ENCODE measurements around the gene JMJD1C. TPM values are rescaled to one million over a fixed set of nuclear protein-coding genes. Genes with fewer than 3 reads are reported as not detected.

JMJD1C gene
- polyA plus RNA-seq, 2 donors: 22.0 to 49.1 TPM

DNA sequence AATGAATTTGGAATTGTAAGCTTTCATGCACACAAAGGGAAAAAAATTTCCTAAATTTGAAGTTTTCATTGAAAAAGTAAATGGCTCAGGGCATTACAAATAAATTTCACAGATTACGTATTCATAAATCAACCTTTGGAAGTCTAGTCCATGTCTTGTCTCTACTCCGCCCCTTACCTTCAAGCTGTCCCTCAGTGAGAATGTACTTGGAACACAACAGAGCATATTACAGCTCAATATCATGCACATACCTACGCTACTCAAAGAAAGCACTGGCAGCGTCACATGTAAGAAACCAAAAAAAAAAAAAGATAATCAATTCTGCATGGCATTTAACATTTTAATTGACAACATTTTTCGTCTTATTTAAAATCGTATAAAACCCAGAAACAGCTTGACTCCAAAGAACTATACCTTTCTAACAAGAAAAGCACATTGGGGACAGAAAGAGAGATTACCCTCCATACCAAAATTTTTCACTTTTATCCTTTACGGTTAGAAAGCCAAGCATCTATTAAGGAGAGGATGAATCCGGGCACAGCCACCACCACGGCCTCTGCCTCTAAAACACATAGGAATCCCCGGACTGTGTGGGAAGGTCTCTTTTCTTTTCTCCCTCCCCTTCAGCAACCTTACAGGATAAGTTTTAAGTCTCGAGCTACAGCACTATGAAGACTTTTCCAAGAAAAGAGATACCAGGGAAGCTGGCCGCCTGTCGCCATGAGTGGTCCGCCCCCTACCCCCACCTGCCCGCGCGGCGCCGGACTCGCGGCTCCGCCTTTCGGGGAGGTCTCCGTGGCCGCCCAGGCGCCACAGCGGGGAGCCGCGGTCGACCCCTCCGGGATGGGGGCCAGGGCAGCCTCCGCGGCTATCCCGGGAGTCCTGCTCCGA is 1.1 kb downstream of the JMJD1C start:
- 8 to 10% methylated on average over 35 of the region's 35 CpGs for WGBS, 2 donors
- Histone ChIP-seq H3K4me3 (ENCODE audit: low read depth in 1 of 2, low read length in 2 of 2) (peak overlapping the region; percentile 93 to 98), H3K27ac (ENCODE audit: low read depth in 2 of 2, low read length in 1 of 2) (peak overlapping the region; percentile 87 to 91), H3K9me3 (ENCODE audit: control insufficient read depth in 2 of 2, insufficient read depth in 1 of 2, low read depth in 1 of 2, low read length in 1 of 2) (no peaks in the 10 kb centered on the region), H3K36me3 (ENCODE audit: control insufficient read depth in 2 of 2, insufficient read depth in 2 of 2, low read length in 1 of 2) (no peaks in the 10 kb centered on the region), H3K4me1 (ENCODE audit: control insufficient read depth in 2 of 2, insufficient read depth in 2 of 2, low read length in 1 of 2) (peaks cover 0 to 3% of the 10 kb centered on the region in 2 donors), H3K27me3 (ENCODE audit: control insufficient read depth in 1 of 2, insufficient read depth in 2 of 2, low read length in 2 of 2) (no peaks in the 10 kb centered on the region)

DNA sequence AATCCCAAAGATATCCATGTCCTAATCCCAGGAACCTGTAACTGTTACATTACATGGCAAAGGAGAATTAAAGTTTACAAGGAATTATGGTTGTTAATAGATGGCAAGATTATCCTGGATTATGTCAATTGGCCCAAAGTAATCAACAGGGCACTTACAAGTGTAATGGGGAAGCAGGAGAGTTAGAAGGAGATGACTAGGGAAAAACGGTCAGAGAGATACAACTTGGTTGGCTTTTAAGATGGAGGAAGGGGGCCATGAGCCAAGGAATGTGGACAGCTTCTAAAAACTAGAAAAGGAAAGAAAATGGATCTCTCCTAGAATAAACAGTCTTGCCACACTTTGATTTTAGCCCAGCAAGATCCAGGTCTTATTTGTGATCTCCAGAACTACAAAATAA is 3.3 kb downstream of the JMJD1C start:
- Histone ChIP-seq H3K27ac (ENCODE audit: low read depth in 2 of 2, low read length in 1 of 2) (no peak overlapping the region), H3K36me3 (ENCODE audit: control insufficient read depth in 2 of 2, insufficient read depth in 2 of 2, low read length in 1 of 2) (no peaks in the 10 kb centered on the region), H3K4me3 (ENCODE audit: low read depth in 1 of 2, low read length in 2 of 2) (no peak overlapping the region), H3K27me3 (ENCODE audit: control insufficient read depth in 1 of 2, insufficient read depth in 2 of 2, low read length in 2 of 2) (no peaks in the 10 kb centered on the region), H3K9me3 (ENCODE audit: control insufficient read depth in 2 of 2, insufficient read depth in 1 of 2, low read depth in 1 of 2, low read length in 1 of 2) (no peaks in the 10 kb centered on the region), H3K4me1 (ENCODE audit: control insufficient read depth in 2 of 2, insufficient read depth in 2 of 2, low read length in 1 of 2) (peaks cover 0 to 3% of the 10 kb centered on the region in 2 donors)
- 68 to 75% methylated on average over 1 of the region's 1 CpG for WGBS, 2 donors

- WGBS, 2 donors: 96 to 100% methylated on average over 2 of the region's 2 CpGs
- H3K4me3 ChIP-seq (ENCODE audit: low read depth in 1 of 2, low read length in 2 of 2): no peak overlapping the region
- no peaks in the 10 kb centered on the region for H3K9me3 ChIP-seq (ENCODE audit: control insufficient read depth in 2 of 2, insufficient read depth in 1 of 2, low read depth in 1 of 2, low read length in 1 of 2)
- no peaks in the 10 kb centered on the region for H3K36me3 ChIP-seq (ENCODE audit: control insufficient read depth in 2 of 2, insufficient read depth in 2 of 2, low read length in 1 of 2)
- no peak overlapping the region for H3K27ac ChIP-seq (ENCODE audit: low read depth in 2 of 2, low read length in 1 of 2)
- H3K4me1 ChIP-seq (ENCODE audit: control insufficient read depth in 2 of 2, insufficient read depth in 2 of 2, low read length in 1 of 2): no peaks in the 10 kb centered on the region
- H3K27me3 ChIP-seq (ENCODE audit: control insufficient read depth in 1 of 2, insufficient read depth in 2 of 2, low read length in 2 of 2): no peaks in the 10 kb centered on the region
Observed at GRCh38 chr10:63458177-63458576, 7.6 kb downstream of the JMJD1C start.

GRCh38 chr10:63457594-63457993 is 8.2 kb downstream of the JMJD1C start:
- Histone ChIP-seq H3K27ac (ENCODE audit: low read depth in 2 of 2, low read length in 1 of 2) (no peak overlapping the region), H3K4me3 (ENCODE audit: low read depth in 1 of 2, low read length in 2 of 2) (no peak overlapping the region), H3K27me3 (ENCODE audit: control insufficient read depth in 1 of 2, insufficient read depth in 2 of 2, low read length in 2 of 2) (no peaks in the 10 kb centered on the region), H3K9me3 (ENCODE audit: control insufficient read depth in 2 of 2, insufficient read depth in 1 of 2, low read depth in 1 of 2, low read length in 1 of 2) (no peaks in the 10 kb centered on the region), H3K36me3 (ENCODE audit: control insufficient read depth in 2 of 2, insufficient read depth in 2 of 2, low read length in 1 of 2) (no peaks in the 10 kb centered on the region), H3K4me1 (ENCODE audit: control insufficient read depth in 2 of 2, insufficient read depth in 2 of 2, low read length in 1 of 2) (no peaks in the 10 kb centered on the region)
- 86 to 92% methylated on average over 2 of the region's 2 CpGs for WGBS, 2 donors

DNA sequence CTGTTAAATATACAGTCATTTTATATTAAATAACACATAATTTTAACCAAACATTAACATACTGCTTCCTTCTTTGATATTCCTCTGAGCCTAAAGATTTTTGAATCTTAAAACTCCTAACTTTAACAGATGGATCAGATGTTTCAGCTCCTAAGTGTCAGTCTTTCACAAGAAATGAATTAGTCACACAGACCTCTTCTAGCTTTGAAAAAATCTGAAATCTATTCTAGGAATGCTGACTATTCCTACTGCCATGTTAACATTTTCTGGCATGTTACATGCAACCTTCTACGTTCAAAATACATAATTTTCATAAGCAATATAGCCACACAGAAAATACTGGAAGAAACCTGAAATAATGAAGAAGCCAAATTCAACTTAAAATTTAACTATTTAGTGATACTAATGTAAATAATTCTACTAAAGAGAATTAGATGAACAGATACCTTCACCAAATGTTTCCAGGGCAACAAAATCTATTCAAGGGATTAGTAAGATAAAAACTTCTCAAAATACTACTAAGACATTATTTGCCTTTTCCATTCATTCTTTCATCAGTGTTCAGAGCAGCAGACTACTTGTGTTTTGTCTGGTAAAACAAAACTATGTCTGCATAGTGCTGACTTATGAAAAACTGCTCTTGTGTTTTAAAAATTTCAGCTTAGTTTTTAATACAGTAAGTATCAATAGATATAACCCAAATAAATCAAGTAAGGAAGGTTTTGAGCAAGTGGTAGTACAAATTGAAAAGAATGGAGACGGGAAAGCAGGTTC is 9.2 kb downstream of the JMJD1C start:
- Histone ChIP-seq H3K27me3 (ENCODE audit: control insufficient read depth in 1 of 2, insufficient read depth in 2 of 2, low read length in 2 of 2) (no peaks in the 10 kb centered on the region), H3K36me3 (ENCODE audit: control insufficient read depth in 2 of 2, insufficient read depth in 2 of 2, low read length in 1 of 2) (no peaks in the 10 kb centered on the region), H3K27ac (ENCODE audit: low read depth in 2 of 2, low read length in 1 of 2) (no peak overlapping the region), H3K4me1 (ENCODE audit: control insufficient read depth in 2 of 2, insufficient read depth in 2 of 2, low read length in 1 of 2) (no peaks in the 10 kb centered on the region), H3K4me3 (ENCODE audit: low read depth in 1 of 2, low read length in 2 of 2) (no peak overlapping the region), H3K9me3 (ENCODE audit: control insufficient read depth in 2 of 2, insufficient read depth in 1 of 2, low read depth in 1 of 2, low read length in 1 of 2) (no peaks in the 10 kb centered on the region)
- WGBS, 2 donors: 72 to 79% methylated on average over 2 of the region's 2 CpGs

GRCh38 chr10:63455507-63455906 is 10.3 kb downstream of the JMJD1C start:
- Histone ChIP-seq H3K36me3 (ENCODE audit: control insufficient read depth in 2 of 2, insufficient read depth in 2 of 2, low read length in 1 of 2) (no peaks in the 10 kb centered on the region), H3K27me3 (ENCODE audit: control insufficient read depth in 1 of 2, insufficient read depth in 2 of 2, low read length in 2 of 2) (no peaks in the 10 kb centered on the region), H3K4me1 (ENCODE audit: control insufficient read depth in 2 of 2, insufficient read depth in 2 of 2, low read length in 1 of 2) (no peaks in the 10 kb centered on the region), H3K4me3 (ENCODE audit: low read depth in 1 of 2, low read length in 2 of 2) (no peak overlapping the region), H3K9me3 (ENCODE audit: control insufficient read depth in 2 of 2, insufficient read depth in 1 of 2, low read depth in 1 of 2, low read length in 1 of 2) (no peaks in the 10 kb centered on the region), H3K27ac (ENCODE audit: low read depth in 2 of 2, low read length in 1 of 2) (no peak overlapping the region)

GRCh38 chr10:63454631-63455030 is 11.1 kb downstream of the JMJD1C start:
- 50 to 69% methylated on average over 2 of the region's 2 CpGs for WGBS, 2 donors
- no peaks in the 10 kb centered on the region for H3K36me3 ChIP-seq (ENCODE audit: control insufficient read depth in 2 of 2, insufficient read depth in 2 of 2, low read length in 1 of 2)
- no peak overlapping the region for H3K27ac ChIP-seq (ENCODE audit: low read depth in 2 of 2, low read length in 1 of 2)
- H3K27me3 ChIP-seq (ENCODE audit: control insufficient read depth in 1 of 2, insufficient read depth in 2 of 2, low read length in 2 of 2): no peaks in the 10 kb centered on the region
- no peaks in the 10 kb centered on the region for H3K9me3 ChIP-seq (ENCODE audit: control insufficient read depth in 2 of 2, insufficient read depth in 1 of 2, low read depth in 1 of 2, low read length in 1 of 2)
- H3K4me3 ChIP-seq (ENCODE audit: low read depth in 1 of 2, low read length in 2 of 2): no peak overlapping the region
- H3K4me1 ChIP-seq (ENCODE audit: control insufficient read depth in 2 of 2, insufficient read depth in 2 of 2, low read length in 1 of 2): no peaks in the 10 kb centered on the region

- H3K9me3 ChIP-seq (ENCODE audit: control insufficient read depth in 2 of 2, insufficient read depth in 1 of 2, low read depth in 1 of 2, low read length in 1 of 2): no peaks in the 10 kb centered on the region
- no peaks in the 10 kb centered on the region for H3K27me3 ChIP-seq (ENCODE audit: control insufficient read depth in 1 of 2, insufficient read depth in 2 of 2, low read length in 2 of 2)
- no peaks in the 10 kb centered on the region for H3K4me1 ChIP-seq (ENCODE audit: control insufficient read depth in 2 of 2, insufficient read depth in 2 of 2, low read length in 1 of 2)
- no peak overlapping the region for H3K27ac ChIP-seq (ENCODE audit: low read depth in 2 of 2, low read length in 1 of 2)
- H3K4me3 ChIP-seq (ENCODE audit: low read depth in 1 of 2, low read length in 2 of 2): no peak overlapping the region
- no peaks in the 10 kb centered on the region for H3K36me3 ChIP-seq (ENCODE audit: control insufficient read depth in 2 of 2, insufficient read depth in 2 of 2, low read length in 1 of 2)
Observed at GRCh38 chr10:63452524-63452923, 13.3 kb downstream of the JMJD1C start.

DNA sequence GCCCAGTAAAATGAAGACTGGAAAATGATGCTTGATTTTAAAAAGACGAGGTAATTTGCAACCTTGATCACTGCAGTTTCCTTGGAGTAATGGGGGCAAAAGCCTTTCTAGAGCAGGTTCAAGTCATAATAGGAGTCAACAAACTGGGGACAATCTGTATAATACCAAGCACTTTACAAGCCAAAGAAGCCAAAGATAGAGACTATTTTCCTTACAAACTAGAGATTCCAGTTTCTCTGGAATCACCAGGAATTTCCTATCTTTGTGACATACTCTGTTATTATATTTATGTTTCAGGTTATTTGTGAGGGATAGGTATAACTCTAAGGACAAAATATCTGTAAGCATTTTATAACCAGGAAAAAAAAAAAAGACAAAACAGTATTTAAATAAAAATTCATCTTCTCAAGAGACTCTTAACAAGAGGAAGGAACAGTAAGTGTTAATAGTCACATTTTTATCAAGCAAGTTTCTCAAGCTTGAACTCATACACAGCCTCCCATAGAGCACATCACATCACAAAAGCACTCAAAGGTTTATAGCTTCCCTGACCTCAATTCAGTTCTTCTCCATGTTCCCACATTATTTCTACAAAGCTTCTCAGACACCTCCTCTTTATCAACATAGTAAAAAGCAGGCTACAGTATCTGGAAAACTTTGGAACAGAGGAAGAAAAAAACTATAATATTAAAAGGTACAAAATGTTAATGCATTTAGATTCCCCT is 18.9 kb downstream of the JMJD1C start:
- Histone ChIP-seq H3K27ac (ENCODE audit: low read depth in 2 of 2, low read length in 1 of 2) (no peak overlapping the region), H3K4me3 (ENCODE audit: low read depth in 1 of 2, low read length in 2 of 2) (no peak overlapping the region), H3K9me3 (ENCODE audit: control insufficient read depth in 2 of 2, insufficient read depth in 1 of 2, low read depth in 1 of 2, low read length in 1 of 2) (no peaks in the 10 kb centered on the region), H3K4me1 (ENCODE audit: control insufficient read depth in 2 of 2, insufficient read depth in 2 of 2, low read length in 1 of 2) (no peaks in the 10 kb centered on the region), H3K36me3 (ENCODE audit: control insufficient read depth in 2 of 2, insufficient read depth in 2 of 2, low read length in 1 of 2) (no peaks in the 10 kb centered on the region), H3K27me3 (ENCODE audit: control insufficient read depth in 1 of 2, insufficient read depth in 2 of 2, low read length in 2 of 2) (no peaks in the 10 kb centered on the region)
- WGBS, 2 donors: 92 to 97% methylated on average over 1 of the region's 1 CpG

Data from esophagus (tissue), 2 donors.